ENCODE data around the gene PPP1R13L. TPM values are rescaled to one million over a fixed set of nuclear protein-coding genes. Genes with fewer than 3 reads are reported as not detected.
"Not testable (repeated sequence)": the region's sequence is repeated elsewhere in the genome, so short reads cannot be mapped to it uniquely, and the experiment has no call there.

PPP1R13L gene
- total RNA-seq, 4 donors from 2014 or later, result 10.0 to 27.9 (median 17.1) TPM

DNA sequence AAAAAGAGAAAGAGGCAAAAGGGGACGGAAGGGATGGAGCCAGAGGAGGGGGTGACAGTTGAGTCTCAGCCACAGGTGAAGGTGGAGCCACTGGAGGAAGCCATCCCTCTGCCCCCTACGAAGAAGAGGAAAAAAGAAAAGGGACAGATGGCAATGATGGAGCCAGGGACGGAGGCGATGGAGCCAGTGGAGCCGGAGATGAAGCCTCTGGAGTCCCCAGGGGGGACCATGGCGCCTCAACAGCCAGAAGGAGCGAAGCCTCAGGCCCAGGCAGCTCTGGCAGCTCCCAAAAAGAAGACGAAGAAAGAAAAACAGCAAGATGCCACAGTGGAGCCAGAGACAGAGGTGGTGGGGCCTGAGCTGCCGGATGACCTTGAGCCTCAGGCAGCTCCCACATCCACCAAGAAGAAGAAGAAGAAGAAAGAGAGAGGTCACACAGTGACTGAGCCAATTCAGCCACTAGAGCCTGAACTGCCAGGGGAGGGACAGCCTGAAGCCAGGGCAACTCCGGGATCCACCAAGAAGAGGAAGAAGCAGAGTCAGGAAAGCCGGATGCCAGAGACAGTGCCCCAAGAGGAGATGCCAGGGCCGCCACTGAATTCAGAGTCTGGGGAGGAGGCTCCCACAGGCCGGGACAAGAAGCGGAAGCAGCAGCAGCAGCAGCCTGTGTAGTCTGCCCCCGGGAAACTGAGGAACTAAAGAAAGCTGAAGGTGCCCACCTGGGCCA, 4.1 kb upstream of the PPP1R13L start:
- Histone ChIP-seq H3K9me3 (no peaks in the 10 kb centered on the region), H3K4me3 (no peak overlapping the region), H3K4me1 (peaks cover 0 to 35% (median 10%) of the 10 kb centered on the region in 4 donors), H3K27me3 (peaks cover 5 to 12% of the 10 kb centered on the region in 2 donors), H3K27ac (no peak overlapping the region), H3K36me3 (peaks cover 3 to 48% (median 15%) of the 10 kb centered on the region in 3 donors)
- TF ChIP-seq EP300 (IDR thresholded peaks at IDR 0.05) (no peak), POLR2A (IDR thresholded peaks at IDR 0.05) (no peak), CTCF (IDR thresholded peaks at IDR 0.05) (no peak)
- 78 to 82% methylated on average over 14 to 15 of the region's 15 CpGs for WGBS, 2 donors
- DNase-seq (ENCODE audit: low spot score in 2 of 2), result no peak

DNA sequence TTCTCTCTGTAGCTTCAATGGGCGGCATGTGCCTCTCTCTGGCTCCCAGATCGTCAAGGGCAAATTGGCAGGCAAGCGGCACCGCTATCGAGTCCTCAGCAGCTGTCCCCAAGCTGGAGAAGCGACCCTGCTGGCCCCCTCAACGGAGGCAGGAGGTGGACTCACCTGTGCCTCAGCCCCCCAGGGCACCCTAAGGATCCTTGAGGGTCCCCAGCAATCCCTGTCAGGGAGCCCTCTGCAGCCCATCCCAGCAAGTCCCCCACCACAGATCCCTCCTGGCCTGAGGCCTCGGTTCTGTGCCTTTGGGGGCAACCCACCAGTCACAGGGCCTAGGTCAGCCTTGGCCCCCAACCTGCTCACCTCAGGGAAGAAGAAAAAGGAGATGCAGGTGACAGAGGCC, 3.3 kb upstream of the PPP1R13L start:
- 86 to 87% methylated on average over 8 of the region's 8 CpGs for WGBS, 2 donors
- Histone ChIP-seq H3K36me3 (peaks cover 0 to 39% (median 6%) of the 10 kb centered on the region in 3 donors), H3K4me3 (no peak overlapping the region), H3K27ac (no peak overlapping the region), H3K9me3 (no peaks in the 10 kb centered on the region), H3K4me1 (peaks cover 0 to 44% (median 10%) of the 10 kb centered on the region in 4 donors), H3K27me3 (peaks cover 5 to 21% of the 10 kb centered on the region in 2 donors)
- TF ChIP-seq CTCF (IDR thresholded peaks at IDR 0.05), result no peak
- no peak for TF ChIP-seq POLR2A (IDR thresholded peaks at IDR 0.05)
- TF ChIP-seq EP300 (IDR thresholded peaks at IDR 0.05), result no peak
- no peak for DNase-seq (ENCODE audit: low spot score in 2 of 2)

- Histone ChIP-seq H3K27me3 (peaks cover 5 to 26% of the 10 kb centered on the region in 2 donors), H3K4me1 (peaks cover 0 to 49% (median 13%) of the 10 kb centered on the region in 4 donors), H3K36me3 (peaks cover 0 to 34% (median under 1%) of the 10 kb centered on the region in 3 donors)
- H3K4me3 ChIP-seq; H3K27ac ChIP-seq; DNase-seq (ENCODE audit: low spot score in 2 of 2); H3K9me3 ChIP-seq: not testable (repeated sequence)
- 73 to 85% methylated on average over 5 of the region's 5 CpGs for WGBS, 2 donors
Observed at GRCh38 chr19:45407585-45407984, 2.7 kb upstream of the PPP1R13L start.

DNA sequence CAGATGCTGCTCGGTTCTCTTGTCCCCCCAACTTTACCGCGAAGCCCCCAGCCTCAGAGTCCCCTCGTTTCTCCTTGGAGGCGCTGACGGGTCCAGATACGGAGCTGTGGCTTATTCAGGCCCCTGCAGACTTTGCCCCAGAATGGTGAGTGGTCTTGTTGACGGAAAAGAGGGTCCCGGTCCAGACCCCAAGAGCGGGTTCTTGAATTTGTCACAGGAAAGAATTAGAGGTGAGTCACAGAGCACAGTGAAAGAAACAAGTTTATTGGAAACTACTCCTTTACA, 2.2 kb upstream of the PPP1R13L start:
- no peak for DNase-seq (ENCODE audit: low spot score in 2 of 2)
- Histone ChIP-seq H3K27ac (no peak overlapping the region), H3K4me1 (peaks cover 0 to 54% (median 16%) of the 10 kb centered on the region in 4 donors), H3K9me3 (no peaks in the 10 kb centered on the region), H3K36me3 (peaks cover 0 to 28% (median 0%) of the 10 kb centered on the region in 3 donors), H3K27me3 (peaks cover 5 to 31% of the 10 kb centered on the region in 2 donors), H3K4me3 (peak overlapping the region; percentile 50 to 78 (median 68))
- no peak for TF ChIP-seq CTCF (IDR thresholded peaks at IDR 0.05)
- no peak for TF ChIP-seq POLR2A (IDR thresholded peaks at IDR 0.05)
- no peak for TF ChIP-seq EP300 (IDR thresholded peaks at IDR 0.05)
- WGBS, 2 donors, result 3% methylated on average over 10 of the region's 10 CpGs

GRCh38 chr19:45406226-45407090, 1.6 kb upstream of the PPP1R13L start, which contains the start of gene POLR1G:
Gene POLR1G, plus strand, starts transcription at chr19:45406644. Its CDS starts 53 bp downstream, at chr19:45406697.
- peak within 1 kb of the TSS; percentile 79 to 91 (median 88) for H3K27ac ChIP-seq
- no peak for TF ChIP-seq POLR2A (IDR thresholded peaks at IDR 0.05)
- peak; percentile 63 to 82 for TF ChIP-seq EP300 (IDR thresholded peaks at IDR 0.05)
- peak in 2 of 5 experiments; percentile 72 to 90 for TF ChIP-seq CTCF (IDR thresholded peaks at IDR 0.05)
- 1% methylated on average over 51 of the region's 51 CpGs for WGBS, 2 donors
- peaks cover 0 to 55% (median 16%) of the 10 kb centered on the region in 4 donors for H3K4me1 ChIP-seq
- no peaks in the 10 kb centered on the region for H3K9me3 ChIP-seq
- H3K27me3 ChIP-seq, result peaks cover 5 to 36% of the 10 kb centered on the region in 2 donors
- peak in 1 of 2 donors; percentile 64 for DNase-seq (ENCODE audit: low spot score in 2 of 2)
- peak within 1 kb of the TSS; percentile 50 to 78 (median 68) for H3K4me3 ChIP-seq
- H3K36me3 ChIP-seq, result peaks cover 0 to 23% (median 0%) of the 10 kb centered on the region in 3 donors
